Umbilical cord (tissue), 2 donors: ENCODE data around the gene INPP4A. TPM values are rescaled to one million over a fixed set of nuclear protein-coding genes. Genes with fewer than 3 reads are reported as not detected.

Experiments used
- DNase-seq: peaks from one replicate; pipeline ENCODE4 v3.0.0-alpha.2; 2015; ENCODE audit warnings: low spot score
- total RNA-seq: library from RNA; depleted of rRNA; stranded (reverse); fragments of >200 nt; gene quantifications from one replicate; pipeline ENCODE4 v1.2.3, GENCODE V29; 2014; ENCODE audit warnings: low replicate concordance; ENCODE audit not compliant: insufficient read depth

INPP4A gene
- total RNA-seq, 1 donor from 2014 or later = 21.7 TPM

DNA sequence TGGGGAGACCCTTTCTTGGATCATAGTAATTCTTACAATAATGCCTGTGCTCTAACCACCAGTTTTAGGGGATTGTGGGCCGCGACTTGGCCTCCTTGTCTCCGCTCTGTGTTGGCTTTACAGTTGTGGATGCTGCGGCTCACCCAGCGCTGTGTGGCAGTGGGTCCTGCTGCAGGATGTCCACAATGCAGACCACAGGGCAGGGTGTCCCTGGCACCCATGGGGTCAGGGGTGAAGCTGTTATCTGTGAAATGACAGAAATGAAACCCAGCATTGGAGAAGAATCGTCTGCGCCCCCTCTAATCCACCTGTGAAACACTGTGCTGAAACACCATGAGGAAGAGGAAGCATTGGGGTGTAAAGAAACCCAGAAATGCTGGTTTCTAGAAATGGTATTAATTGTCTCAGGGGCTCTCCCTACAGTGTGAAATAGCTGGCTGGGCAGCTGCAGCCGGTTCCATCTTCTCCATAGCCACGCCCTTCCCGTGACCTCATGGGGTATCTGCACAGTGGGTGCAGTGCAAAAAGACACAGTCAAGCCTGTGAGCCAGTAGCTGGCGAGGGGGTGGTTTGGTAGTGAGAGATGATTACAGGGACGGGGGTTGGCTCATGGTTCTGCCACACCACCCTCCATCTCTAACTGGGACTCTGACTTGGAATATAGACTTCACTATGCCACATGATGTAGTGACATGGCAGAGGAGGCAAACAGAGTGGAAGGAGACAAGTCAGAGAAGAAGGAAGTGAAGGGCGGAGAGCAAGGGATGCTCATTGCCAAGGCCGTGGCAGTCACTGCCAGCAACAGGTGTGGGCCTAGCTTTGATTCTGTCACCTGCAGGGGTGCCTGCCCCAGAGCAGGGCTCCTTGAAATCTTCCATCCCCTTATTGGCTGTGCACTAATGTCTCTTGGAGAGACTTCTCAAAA lies 16.2 kb downstream of the INPP4A start:
- DNase-seq = no peak

DNA sequence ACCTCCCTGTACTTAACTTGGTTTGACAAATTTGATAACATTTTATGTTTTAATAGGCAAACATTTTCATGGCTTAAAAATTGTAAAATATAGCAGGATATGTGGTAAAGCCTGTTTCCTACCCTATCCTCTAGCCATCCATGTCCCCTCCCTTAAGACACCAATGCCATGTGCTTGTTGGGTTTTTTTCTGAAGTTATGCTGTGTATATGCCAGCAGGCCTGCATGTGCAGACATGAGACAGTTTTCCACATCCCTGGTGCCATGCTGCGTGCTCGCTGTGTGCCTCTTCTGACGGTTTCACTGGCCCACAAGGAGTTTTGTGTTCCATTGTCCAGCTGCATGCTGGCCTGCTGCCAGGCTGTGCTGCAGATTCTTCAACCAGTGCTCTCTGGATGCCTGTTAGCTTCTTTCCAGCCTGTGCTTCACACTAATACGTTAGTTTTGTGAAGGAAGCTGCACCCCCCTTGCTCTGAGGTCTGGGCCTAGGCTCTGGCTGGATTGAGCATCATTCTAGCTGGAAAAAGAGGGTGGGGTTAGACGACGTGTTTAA lies 16.9 kb downstream of the INPP4A start:
- DNase-seq = no peak

DNA sequence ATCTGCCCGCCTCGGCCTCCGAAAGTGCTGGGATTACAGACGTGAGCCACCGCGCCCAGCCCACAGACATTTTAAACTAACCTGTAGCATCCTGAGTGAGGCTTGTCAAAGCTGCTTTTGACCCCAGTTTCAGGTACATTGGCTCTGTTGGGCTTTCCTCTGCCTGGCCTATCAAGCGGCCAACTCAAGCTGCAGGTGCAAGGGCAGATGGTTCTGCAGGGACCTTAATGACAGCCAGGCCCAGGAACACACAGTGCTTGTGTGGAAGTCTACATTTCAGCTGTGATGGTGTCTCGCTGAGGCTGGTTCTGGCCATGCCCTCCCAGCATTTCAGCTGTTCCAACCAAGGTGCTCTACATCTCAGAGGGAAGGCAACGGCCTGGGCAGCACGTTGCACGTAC lies 18.4 kb downstream of the INPP4A start:
- no peak for DNase-seq

DNA sequence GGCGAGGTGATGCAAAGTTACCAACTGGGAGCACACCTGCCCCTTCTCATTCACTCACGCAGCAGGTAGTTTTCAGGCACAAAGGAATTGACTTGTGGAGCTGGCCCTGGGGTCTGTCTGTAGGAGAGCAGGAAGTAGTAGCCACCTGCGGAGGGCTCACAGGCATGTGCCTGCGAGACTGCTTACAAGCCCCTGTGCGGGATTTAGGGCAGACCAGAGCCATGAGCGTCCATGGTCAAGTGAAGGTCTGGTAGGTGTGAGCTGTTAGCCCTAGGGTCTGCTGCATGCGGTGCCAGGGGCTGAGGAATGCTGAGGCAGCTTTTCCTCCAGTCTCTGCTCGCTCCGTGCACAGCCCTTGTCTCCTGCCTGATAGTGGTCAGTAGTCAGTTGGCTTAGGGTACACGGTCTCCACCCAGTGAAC lies 18.9 kb downstream of the INPP4A start:
- no peak for DNase-seq

DNA sequence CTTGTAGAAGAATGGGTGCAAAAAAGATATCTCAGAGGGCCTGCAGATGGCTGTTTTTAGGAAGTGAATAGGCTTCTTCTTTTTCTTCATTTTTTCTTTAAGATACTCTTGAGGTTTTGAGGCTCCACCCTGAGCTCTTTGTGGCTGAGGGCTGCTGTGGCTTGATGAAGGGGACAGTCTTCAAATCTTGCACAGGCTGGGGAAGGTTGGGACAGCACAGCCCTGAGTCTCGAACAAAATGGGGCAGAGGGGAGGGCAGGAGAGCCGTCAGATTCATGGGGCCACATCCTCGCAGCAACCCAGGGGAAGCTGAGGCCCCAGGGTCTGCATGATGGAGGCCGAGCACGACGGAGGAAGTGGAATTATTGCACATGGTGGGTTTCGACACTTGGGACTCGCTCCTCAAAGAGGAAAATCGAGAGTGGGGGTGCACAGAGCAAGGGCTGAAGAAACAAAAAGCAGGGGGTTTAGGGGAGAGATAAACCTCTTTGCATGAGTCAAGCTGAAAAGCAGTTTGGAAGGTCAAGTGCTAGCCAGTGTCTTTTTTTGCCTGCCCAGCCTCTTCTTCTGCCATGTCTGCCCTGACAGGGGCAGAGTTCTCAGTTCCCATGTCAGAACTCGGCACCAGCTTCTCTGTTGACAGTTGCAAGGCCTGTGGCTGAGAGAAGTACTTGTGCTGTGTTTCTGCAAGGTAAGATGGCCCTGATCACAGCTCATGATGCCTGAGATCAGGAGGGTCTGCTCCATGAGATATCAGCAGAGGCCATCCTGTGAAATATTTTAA lies 19.5 kb downstream of the INPP4A start:
- DNase-seq = no peak

DNA sequence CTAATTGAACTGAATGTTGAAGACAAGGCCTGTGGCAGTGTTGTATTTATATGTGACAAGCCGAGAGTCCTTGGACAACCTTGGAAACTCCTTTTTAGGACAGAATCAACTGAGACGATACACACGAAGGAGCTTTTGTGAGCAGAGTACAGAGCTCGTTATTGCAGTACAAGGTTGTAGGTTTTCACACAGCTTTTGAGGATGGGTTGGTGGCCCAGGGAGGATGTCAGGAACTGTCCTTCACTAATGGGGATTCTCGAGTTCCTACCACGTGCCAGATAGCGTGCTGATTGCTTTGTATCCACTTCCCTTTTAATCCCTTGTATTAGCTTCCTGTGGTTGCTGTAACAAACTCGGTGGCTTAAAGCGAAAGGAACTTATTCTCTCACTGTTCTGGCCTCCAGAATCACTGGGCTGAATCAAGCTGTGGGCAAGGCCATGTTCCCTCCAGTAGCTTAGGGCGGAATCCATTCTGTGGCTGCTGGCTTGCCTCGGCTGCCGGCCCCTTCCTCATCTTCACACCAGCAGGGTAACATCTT lies 20.2 kb downstream of the INPP4A start:
- no peak for DNase-seq

DNA sequence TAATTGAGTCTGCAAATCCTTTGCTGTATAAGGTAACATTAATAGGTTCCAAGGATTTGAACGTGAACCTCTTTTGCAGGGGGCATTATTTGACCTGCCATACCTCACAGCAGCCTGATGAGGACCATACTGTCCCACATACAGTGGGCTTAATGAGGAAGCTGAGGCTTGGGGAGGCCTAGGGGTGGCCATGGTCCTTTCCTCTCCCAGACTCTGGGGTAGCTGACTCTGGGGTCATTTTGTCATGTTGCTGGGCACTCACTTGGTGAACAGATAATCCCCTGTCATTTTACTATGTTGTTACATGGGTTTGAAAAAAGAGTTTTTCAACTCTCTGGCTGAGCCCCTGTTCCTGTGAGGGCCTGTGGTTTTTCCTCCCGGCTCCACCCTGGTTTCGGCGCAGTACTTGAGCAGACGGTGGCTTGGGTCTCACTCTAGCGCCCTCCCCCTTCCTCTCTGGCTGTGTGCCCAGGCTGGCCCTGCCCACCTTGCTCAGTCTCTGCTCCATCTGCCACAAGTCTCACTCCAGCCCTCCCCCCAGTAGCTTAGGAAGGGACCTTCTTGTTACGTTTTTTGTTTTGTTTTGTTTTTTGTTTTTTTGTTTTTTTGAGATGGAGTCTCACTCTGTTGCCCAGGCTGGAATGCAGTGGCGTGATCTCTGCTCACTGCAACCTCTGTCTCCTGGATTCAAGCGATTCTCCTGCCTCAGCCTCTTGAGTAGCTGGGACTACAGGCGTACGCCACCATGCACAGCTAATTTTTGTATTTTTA lies 21.0 kb downstream of the INPP4A start:
- peak; percentile 80 for DNase-seq

DNA sequence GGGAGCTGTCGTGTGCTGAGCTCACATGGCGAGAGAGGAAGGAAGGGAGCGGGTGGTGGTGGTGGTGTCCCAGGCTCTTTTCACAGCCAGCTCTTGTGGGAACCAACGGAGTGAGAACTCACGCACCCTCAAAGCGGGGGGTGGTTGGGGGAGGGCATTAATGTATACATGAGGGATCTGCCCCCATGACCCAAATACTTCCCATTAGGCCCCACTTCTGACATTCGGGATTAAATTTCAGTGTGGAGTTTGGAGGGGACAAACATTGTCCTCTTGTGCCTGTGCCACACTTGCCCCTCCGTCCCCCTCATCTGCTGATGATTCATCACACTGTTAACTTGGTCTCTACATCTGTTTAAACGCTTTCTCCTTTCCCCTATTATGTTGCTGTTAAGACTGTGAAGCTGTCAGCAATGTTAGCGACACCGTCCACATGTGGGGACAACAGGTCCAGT lies 22.5 kb downstream of the INPP4A start:
- DNase-seq = no peak

DNA sequence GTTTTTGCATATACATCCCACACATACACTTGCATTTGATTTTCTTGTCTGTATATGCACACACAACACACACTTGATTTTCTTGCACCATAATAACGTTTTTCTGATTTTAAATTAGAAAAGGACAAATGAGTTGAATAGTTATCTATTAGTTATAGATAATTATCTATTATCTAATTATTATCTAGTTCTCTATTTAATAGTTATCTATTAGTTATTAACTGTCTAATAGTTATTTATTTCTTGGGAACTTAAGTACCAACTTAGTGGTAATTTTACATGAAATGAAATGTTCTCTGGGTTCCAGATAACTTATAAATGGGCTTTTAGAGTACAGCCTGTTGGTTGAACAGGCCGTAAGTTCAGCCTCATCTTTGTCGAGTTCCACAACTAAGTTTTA lies 23.0 kb downstream of the INPP4A start:
- DNase-seq = no peak

DNA sequence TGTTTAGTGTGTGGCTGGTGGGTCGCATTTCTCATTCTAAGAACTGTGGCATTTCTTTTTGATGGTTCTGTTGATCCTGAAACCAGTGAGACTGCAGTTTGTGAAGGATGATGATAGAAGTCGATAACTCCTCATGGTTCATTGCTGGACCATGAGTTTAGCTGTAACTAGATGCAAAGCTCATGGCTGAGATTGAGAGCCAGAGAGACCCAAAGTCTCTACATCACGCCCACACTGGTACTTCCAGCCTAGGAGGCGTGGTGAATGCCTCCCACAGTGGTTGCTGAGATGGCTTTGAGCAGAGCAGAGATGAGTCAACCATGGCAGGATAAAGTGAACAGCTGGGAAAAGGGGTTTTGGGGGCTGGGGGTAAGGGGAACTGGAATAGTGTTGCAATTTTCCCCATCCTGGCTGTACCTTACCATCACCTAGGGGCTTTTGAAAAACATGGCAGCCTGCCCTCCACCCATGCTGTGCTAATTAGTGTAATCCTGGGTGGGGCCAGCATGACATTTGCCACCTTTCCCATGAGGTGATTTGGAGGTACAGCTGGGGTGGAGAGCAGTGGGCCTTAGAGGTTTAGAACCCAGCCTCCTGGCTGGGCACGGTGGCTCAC lies 24.1 kb downstream of the INPP4A start:
- no peak for DNase-seq

DNA sequence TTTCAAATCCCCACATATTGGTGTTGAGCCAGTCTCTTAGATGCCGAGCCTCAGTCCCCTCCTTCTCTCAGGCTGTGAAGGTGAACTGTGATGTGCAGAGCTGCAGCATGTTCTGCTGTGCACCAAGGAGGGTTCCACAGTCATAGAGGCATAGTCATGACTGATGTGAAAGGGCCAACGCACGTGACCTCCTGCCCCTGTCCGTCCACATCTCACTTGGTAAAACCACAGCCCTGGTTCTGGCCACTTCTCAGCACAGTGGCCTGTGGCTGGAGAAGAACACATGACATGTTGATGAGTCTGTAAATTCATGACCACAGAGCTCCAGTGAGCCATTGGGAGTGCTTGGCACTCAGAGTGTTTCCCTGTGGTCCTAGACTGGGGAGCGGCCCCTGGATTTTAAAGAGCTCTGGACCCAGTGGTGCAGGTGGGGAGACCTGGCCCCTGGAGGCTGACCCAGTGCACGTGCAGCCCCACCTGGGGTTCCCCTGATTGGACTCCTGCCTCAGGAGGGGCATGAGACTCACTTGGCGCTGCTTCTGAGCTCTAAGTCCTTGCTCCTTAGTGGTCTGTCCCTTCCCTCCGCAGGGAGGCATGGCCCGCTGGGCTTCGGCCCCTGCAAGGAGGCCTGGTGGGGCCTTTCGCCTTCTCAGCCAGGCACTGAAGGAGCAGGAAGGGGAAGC lies 25.3 kb downstream of the INPP4A start:
- DNase-seq = no peak

DNA sequence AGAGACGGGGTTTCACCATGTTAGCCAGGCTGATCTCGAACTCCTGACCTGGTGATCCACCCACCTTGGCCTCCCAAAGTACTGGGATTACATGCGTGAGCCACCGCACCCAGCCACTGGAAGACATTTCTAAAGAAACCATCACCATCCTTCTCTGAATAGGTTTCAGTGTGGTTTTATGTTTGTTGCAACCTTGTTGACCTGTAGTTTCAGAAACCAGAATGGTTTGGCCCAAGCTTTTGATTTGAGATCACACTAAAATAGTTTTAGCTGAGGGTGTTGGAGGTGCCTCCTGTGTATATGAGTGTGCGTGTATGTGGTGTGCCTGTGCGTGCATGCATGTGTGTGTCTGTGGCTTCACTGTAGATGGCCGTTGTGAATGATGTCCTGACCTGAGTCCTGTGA lies 26.2 kb downstream of the INPP4A start:
- DNase-seq = no peak

DNA sequence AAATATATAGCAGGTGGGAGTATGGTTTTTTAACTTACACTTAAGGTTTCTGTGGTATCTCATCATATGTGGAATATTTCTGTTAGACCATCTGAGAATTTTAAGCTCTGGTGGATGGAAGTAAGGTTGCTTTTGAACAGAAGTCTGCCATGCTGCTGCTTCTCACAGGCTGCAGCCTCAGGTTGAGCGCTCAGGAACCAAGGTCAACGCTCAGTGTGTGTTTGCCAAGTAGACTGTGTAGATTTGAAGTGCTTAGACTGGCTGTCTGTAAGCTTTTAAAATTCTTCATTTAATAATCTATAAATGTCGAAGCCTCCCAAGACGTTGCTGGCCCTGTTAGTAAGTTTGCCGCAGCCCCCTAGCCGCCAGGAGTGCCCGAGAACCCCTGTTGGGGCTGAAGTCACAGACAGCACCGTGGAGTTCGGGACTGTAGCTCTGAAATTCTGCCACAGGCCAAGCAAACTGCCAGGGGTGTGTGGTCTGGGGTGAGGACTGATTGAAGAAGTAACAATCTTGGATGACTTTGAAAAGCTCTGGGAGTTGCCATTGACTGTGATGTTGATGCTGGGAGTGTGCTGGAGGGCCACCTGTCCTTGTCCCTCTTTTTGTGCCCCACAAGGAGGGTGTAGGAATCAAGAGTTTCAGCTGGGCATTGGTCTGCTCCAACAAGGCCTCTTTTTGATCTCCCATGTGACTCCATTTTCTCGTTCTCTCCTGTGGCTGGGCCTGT lies 26.9 kb downstream of the INPP4A start:
- no peak for DNase-seq

DNA sequence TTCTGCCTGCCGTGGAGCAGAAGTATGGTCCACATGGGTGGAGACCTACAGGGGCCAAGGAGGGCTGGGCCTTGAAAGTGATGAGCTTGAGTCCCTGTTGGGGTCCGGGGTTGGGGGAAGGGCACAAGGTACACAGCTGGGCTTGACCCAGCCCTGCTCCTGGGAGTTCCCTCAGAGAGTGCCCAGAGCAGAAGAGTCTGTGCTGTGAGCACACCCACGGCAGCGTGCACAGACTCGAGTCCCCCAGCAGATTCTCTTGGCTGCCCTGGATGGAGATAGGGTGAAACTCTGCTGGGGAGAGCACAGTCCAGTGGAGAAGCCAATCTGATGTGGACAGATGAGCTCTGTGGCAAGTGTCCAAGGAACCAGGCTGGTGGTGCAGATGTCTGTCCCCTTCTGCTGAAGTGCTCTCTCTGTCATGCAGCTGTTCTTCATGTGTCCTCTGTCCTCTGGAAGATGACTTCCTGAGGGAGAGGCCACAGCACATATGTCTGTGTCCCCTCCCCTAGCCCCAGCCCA lies 27.5 kb downstream of the INPP4A start:
- no peak for DNase-seq

DNA sequence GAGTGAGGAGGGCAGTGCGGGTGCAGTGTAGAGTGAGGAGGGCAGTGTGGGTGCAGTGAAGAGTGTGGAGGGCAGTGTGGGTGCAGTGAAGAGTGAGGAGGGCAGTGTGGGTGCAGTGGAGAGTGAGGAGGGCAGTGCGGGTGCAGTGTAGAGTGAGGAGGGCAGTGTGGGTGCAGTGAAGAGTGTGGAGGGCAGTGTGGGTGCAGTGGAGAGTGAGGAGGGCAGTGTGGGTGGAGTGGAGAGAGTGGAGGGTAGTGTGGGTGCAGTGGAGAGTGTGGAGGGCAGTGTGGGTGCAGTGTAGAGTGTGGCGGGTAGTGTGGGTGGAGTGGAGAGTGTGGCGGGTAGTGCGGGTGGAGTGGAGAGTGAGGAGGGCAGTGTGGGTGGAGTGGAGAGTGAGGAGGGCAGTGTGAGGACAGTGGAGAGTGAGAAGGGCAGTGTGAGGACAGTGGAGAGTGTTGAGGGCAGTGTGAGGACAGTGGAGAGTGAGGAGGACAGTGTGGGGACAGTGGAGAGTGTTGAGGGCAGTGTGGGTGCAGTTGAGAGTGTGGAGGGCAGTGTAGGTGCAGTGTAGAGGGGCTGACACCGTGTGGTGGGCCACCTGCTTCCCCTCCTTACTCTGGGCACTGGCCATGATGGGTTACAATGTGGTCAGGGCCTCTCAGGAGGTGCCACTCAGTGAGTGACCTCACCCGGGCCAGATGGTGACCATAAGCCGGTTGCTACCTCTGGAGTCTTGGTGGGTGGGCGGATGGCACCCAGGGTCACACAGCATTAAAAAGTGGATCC lies 28.5 kb downstream of the INPP4A start:
- DNase-seq = no peak

DNA sequence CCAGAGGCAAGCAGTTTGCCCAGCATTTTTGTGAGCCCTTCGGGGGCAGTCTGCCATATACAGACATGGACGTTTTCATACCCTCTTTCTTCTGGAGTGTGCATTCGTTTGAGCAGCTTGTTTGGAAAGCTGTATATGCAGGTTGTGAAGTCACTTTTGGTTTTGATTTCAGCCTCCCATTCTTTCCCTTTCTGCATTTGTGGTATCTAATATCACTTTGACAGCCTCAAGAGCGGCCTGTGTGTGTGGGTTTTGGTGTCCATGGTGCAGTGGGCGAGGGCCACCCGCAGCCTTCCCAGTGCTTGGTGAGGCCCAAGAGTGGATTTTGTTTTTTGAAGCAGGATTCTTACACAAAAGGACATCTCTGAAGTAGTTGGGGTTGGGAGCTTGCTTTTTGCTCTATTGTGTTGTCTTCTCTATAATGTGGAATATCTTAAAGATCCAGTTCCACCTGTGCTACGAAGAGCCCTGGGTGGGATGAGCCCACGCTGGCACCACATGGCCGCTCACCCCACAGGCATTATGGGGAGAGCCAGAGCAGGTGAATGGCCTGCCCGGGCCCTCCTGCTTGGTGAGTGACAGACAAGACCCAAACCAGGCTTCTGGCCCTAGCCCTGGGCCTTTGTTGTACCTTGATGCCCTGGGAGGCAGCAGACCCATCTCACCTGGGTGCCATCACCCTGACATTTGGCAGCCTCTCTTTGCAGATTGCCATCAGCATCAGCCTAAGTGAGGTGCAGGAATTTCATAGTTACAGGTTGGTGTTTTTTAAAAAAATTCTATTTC lies 29.5 kb downstream of the INPP4A start:
- DNase-seq = no peak

DNA sequence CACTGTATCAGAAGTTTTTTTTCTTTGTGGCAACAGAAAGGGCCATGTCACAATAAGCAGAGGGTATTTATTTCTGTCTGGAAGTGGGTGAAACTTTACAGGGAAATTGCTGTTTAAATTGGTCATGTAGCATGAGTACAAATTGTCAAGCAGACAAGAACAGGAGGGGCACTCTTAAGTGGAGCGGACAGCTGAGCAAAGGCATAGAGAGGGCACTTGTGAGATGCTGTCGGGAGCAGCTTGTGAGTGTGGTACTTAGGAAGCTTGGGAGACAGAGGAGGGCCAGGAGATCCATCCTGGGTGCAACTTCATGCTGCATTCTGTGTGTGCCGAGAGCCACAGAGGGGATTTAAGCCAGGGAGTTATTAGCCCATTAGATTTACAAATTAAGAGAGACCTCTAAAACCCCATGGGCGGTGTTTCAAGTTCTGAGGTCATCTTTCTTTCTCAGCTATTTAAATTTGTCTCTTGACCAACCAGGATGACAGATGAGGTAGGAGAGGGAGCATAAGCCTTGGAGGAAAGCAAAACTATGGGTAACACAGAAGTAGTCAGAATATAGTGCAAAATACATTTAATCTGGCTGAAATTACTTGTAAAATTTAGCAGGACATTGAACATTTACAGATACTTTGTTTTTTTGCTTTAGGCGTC lies 30.4 kb downstream of the INPP4A start:
- no peak for DNase-seq
